ENCODE data around the gene PEX10.

DNA sequence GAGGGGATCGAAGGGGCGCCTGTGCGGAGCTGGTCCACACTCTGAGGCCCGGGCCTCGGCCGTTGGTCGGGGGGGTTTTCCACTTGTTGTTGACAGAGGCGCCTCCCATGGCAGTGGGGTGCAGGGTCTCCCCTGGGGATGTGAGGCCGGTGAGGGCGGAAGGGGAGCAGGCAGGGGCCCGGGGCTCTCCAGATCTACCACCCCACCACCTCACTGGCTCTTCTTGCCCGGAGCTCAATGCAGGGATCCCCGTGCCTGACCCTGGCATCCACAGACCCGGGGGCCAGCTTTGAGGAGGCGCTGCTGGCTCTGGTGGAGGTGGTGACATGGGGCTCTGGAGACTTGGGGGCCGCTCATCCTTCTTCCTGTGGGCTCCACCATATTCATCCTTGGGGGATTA is 7.1 kb upstream of the PEX10 start:
- TF ChIP-seq, protein P1, sequence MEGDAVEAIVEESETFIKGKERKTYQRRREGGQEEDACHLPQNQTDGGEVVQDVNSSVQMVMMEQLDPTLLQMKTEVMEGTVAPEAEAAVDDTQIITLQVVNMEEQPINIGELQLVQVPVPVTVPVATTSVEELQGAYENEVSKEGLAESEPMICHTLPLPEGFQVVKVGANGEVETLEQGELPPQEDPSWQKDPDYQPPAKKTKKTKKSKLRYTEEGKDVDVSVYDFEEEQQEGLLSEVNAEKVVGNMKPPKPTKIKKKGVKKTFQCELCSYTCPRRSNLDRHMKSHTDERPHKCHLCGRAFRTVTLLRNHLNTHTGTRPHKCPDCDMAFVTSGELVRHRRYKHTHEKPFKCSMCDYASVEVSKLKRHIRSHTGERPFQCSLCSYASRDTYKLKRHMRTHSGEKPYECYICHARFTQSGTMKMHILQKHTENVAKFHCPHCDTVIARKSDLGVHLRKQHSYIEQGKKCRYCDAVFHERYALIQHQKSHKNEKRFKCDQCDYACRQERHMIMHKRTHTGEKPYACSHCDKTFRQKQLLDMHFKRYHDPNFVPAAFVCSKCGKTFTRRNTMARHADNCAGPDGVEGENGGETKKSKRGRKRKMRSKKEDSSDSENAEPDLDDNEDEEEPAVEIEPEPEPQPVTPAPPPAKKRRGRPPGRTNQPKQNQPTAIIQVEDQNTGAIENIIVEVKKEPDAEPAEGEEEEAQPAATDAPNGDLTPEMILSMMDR (IDR thresholded peaks at IDR 0.05; ENCODE audit: low read depth, low read length) = no peak
- TF ChIP-seq MAX (IDR thresholded peaks at IDR 0.05; ENCODE audit: low read depth, low read length) (no peak), POLR2A (IDR thresholded peaks at IDR 0.05; ENCODE audit: extremely low read depth, insufficient read length) (no peak), MYC (IDR thresholded peaks at IDR 0.05; ENCODE audit: low read depth, low read length) (no peak)
